Stimulated activated CD4-positive, alpha-beta T cell treated with anti-CD3 and anti-CD28 coated beads, TNF-alpha, amount 100 ng/mL, for 48 hours (primary cell): Measurements from ENCODE around the gene SPN.
"Not testable (repeated sequence)": the region's sequence is repeated elsewhere in the genome, so short reads cannot be mapped to it uniquely, and the experiment has no call there.

Experiments used
- DNase-seq, 3 donors: peaks; one replicate each; pipeline ENCODE4 v3.0.0-alpha.2; 2020; ENCODE audit warnings: low read depth in 3 of 3

SPN gene, protein sequence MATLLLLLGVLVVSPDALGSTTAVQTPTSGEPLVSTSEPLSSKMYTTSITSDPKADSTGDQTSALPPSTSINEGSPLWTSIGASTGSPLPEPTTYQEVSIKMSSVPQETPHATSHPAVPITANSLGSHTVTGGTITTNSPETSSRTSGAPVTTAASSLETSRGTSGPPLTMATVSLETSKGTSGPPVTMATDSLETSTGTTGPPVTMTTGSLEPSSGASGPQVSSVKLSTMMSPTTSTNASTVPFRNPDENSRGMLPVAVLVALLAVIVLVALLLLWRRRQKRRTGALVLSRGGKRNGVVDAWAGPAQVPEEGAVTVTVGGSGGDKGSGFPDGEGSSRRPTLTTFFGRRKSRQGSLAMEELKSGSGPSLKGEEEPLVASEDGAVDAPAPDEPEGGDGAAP

DNA sequence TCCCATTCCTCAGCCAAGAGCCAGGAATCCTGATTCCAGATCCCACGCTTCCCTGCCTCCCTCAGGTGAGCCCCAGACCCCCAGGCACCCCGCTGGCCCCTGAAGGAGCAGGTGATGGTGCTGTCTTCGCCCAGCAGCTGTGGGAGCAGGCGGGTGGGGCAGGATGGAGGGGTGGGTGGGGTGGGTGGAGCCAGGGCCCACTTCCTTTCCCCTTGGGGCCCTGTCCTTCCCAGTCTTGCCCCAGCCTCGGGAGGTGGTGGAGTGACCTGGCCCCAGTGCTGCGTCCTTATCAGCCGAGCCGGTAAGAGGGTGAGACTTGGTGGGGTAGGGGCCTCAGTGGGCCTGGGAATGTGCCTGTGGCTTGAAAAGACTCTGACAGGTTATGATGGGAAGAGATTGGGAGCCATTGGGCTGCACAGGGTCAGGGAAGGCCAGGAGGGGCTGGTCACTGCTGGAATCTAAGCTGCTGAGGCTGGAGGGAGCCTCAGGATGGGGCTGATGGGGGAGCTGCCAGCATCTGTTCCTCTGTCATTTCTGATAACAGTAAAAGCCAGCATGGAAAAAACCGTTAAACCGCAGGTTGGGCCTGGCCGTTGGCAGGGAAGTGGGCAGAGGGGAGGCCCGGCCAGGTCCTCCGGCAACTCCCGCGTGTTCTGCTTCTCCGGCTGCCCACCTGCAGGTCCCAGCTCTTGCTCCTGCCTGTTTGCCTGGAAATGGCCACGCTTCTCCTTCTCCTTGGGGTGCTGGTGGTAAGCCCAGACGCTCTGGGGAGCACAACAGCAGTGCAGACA lies at the start of gene SPN:
Gene SPN, plus strand, starts transcription at position 232 of the 791 bp plus-strand sequence. Its CDS starts 482 bp downstream, at position 714.
- peak in 2 of 3 donors; percentile 15 to 50 for DNase-seq

DNA sequence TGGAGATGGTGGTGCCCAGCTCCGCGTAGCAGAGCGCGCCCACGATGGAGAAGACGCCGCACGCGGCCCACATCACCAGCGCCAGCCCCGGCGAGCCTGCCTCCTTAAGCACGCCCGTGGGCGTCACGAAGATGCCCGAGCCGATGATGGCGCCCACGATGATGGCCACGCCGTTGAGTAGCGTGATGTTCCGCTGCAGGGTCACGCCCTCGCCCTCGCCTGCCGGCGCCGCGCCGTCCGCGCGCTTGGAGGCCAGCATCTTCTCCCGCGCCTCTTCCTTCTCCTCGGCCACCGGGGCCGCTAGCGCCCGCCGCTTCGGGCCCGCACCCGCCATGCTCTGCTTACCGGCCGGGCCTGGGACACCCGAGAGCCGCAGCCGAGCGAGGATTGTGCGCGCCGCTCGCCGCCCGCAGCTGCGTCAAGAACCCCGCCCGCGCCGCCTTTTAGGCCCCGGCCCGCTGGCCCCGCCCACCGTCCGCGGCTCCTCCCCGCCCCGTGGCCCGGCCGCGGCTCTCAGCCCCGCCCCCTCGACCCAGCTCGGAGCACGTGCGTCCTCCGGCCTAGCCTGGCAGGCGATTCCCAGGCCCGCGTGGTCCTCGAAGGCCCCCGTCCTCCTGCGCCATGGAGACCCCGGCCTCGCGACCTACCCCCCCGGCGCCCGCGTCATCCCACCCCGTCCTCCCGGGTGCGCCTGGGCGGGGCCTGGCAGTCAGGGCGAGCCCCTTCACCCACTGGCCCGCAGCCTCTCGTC lies 49.6 kb upstream of the SPN start:
- peak; percentile 87 to 93 (median 88) for DNase-seq

DNA sequence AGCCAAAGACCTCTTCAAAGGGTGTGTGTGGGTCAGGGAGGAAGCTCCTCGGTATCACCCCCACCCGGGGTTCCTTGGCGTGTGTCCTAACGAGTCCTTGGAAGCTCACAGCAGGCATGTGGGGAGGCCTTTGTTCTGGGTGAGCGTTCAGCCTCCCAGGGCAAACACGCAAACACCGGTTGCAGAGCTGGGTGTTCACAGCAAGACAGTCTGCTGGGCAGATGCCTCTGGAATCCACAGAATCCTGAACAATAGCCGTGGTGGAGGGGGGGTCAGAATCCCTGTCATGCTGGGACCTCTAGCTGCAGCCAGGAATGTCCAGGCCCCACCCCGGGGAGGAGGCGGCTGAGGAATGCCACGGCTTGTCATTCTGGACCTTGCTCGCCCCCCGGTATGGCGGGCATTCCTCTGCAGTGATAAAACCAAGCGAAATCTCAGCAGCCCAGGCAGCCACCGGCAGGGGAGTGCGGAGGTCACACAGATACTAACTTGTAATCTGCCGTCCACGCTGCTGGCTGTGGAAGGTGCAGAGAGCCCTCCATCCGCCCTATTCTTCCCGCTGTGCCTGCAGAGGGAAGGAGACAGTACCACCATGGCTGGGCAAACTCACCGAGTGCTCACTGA lies 48.2 kb upstream of the SPN start:
- not testable (repeated sequence) for DNase-seq

DNA sequence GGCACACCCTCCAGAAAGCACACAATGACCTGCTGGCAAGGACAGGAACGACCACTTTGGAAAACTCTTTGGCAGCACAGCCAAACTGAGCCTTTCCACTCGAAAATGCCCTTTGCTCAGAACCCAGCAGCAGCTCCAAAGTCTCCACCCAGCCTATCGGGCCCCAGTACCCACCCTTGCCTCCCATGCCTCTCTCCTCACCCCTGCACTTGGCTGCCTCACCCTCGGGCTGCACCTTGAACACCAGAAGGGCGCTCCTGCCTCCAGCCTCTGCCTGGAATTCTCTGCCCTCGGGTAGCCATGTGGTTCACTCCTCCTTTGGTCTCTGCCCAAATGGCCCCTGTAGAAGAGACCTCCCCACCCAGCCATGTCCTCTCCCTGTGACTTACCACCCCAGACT lies 46.9 kb upstream of the SPN start:
- DNase-seq: not testable (repeated sequence)

DNA sequence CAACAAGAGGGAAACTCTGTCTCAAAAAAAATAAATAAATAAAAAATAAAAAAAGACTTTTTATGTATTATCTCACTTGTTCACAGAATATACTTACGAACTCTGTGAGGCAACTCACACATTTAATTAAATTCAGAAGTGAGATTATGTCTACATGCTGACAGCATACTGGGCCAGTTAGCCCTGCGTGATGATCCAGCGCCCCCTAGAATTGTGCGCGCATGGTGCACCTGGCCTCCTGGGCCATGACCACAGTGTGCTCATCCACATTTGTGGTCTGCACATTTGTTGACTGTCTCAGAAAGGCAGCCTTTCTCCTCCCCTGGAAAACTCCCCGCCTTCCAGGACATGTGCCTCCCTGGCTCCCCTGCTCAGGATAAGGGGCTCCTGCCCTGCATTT lies 42.5 kb upstream of the SPN start:
- peak in 1 of 3 donors; percentile 34 for DNase-seq

DNA sequence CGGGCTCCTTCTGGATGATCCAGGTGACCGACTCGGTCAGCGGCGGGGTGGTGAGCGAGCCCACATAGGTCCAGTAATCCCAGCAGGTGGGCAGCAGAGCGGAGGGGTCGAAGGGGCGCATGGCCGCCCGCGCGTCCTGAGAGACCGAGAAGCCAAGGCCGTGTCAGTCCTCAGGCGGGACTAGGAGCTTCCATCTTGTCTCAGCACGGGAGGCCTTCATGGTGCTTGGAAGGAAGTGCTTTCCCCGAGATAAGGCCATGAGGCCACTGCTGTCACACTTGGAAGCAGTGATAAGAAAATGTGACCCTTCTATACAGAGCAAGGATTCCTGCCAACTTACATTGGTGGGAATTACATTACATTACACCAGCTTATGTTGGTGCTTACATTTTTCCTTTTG lies 40.3 kb upstream of the SPN start:
- DNase-seq: not testable (repeated sequence)

DNA sequence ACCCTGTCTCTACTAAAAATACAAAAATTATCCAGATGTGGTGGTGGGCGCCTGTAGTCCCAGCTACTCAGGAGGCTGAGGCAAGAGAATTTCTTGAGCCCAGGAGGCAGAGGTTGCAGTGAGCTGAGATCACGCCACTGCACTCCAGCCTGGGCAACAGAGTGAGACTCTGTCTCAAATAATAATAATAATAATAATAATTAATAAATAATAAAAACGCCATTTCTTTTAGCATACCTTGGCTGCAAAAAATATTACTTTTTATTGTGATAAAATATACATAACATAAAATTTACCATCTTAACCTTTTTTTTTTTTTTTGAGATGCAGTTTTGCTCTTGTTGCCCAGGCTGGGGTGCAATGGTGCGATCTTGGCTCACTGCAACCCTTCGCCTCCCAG lies 39.8 kb upstream of the SPN start:
- DNase-seq: not testable (repeated sequence)

DNA sequence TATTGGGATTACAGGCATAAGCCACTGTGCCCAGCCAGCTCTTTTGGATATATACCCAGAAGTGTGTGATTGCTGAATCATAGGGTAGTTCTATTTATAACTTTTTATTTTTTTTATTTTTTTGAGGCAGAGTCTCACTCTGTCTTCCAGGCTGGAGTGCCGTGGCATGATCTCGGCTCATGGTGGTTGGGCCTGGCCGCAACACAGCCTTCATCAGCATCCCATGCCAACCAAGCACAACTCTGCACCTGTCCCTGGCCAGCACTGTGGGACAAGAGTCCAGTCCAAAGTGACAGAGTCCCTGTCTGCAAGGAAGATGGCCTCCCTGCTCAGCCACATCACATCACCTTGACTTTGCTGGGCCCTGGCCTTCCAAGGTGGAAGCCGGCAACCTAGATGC lies 37.9 kb upstream of the SPN start:
- not testable (repeated sequence) for DNase-seq

DNA sequence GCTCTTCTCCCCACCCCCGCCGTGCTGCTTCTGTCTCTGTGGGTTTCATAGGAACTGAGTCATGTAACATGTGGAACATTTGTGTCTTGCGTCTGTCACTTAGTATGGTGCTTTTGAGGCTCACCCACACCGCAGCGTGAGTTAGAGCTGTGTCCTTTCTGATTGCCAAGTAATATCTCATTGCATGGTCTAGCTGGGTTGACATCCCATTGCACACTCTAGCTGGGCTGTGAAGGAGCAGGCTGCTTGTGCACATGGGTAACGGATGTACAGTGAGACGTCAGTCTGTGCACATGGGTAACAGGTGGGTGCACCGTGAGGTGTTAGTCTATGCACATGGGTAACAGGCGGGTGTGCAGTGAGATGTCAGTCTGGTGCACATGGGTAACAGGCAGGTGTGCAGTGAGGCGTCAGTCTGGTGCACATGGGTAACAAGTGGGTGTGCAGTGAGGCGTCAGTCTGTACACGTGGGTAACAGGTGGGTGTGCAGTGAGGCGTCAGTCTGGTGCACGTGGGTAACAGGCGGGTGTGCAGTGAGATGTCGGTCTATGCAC lies 36.2 kb upstream of the SPN start:
- peak in 2 of 3 donors; percentile 30 to 71 for DNase-seq

DNA sequence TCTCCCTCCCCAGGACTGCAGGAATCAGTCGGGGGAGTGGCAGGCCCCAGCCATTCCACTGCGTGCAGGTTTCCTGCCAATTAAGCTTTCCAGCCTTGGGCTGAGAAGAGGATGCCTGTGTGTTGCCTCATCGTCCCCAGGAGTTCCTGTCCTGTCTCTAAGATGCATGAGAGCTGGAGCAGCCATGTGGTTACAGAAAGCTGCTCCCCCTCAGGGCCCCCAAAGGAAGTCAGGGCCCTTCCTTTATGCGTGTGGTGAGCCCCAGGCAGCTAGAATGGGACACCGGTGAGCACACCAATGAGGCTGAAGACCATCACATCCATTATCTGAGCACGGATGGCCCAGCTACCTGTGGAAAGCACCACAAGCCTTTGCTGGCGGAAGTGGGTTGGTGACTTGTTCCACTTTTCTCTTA lies 35.4 kb upstream of the SPN start:
- DNase-seq: not testable (repeated sequence)

DNA sequence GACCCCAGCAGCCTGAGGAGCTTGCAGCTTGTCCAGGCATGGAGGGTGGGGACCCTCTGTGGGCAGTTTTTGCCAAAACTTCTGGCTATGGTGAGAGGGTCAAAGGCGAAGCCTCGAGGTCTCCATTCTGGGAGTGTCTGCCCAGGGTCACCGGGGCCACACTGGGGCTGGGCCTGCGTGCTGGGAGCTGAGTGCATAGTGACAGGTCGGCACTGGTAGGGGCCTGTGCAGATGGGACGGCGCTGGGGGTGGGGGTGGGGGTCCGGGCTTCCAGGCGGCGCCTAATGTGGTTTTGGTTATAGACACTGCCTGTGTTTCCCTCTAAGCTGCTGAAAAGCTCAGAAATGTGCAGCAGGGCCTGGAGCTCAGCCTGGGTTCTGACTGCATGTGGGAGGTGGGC lies 34.3 kb upstream of the SPN start:
- not testable (repeated sequence) for DNase-seq

DNA sequence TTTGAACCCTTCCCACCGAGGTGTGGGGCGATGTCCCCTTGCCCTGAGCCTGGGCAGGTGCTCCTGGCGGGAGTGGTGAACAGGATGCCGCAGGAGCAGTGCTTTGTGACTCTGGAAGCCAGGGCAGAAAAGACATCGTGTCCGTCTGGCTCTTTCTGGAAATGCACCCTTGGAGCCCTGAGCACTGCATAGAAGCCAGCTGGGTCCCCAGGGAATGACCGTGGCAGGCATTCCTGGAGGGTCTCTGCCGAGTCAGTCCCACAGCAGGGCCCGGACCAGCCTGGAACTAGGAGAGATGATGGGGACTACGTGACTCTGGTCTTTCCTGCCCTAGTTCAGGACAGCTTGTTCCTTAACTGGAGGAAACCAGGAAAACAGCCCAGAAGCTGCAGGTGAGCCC lies 33.7 kb upstream of the SPN start:
- DNase-seq: not testable (repeated sequence)

DNA sequence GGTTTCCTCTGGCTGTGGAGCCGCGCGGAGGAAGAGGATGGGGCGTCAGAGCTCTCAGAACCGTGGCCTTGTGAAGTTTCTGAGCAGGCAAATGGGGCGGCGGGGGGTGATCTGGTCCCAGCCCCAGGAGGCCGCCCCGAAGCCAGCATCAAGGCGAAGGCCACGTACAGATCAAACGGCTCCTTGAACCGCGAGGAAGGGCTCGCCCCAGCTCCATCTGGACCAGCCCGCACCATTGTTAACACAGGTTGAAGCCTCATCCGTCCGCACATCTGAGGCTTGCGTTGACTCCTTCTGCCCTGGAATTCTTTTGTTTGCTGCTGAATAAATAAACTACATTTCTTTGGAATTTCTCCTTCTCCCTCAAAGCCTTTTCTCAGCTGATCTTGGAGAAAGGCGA lies 31.4 kb upstream of the SPN start:
- not testable (repeated sequence) for DNase-seq

DNA sequence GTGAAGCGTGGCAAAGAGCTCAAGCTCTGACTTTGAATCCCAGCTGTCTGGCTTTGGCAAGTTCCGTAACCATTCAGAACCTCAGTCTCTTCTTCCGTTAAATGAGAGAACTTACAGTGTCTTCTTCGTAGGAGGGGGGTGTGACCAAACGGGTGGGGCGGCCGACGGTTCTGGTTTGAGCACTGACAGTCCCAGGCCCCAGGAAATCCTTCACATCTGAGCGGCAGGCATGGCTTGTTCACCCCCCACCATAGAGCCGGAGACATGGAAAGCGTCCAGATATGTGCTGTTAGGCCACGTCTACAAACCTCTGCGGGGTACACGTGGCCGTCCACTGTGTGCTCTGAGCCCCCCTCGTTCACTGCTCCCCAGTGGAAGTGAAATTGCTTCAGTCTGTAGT lies 27.1 kb upstream of the SPN start:
- not testable (repeated sequence) for DNase-seq

DNA sequence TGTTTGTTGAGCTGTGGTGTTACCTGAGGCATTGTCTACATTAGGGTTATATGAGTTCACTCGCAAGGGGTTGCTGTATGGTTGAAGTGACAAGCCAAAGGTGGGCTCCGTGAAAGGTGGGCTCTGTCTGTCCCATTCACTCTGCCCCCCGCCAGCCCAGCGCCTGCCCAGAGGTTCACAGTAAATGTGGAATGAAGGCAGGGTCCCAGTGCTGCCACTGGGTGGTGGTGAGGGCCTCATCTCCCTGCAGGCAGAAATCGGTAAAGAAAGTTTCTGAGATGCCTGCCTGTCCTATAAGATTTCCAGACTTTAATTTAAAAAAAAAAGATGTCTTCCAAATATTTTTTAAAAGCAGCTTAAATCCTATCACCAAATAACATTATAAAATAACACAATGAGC lies 26.7 kb upstream of the SPN start:
- not testable (repeated sequence) for DNase-seq

DNA sequence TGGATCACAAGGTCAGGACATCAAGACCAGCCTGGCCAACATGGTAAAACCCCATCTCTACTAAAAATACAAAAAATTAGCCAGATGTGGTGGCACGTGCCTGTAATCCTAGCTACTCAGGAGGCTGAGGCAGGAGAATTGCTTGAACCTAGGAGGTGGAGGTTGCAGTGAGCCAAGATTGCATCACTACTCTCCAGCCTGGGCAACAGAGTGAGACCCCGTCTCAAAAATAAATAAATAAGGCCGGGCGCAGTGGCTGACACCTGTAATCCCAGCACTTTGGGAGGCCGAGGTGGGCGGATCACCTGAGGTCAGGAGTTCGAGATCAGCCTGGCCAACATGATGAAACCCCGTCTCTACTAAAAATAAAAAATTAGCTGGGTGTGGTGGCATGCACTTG lies 24.3 kb upstream of the SPN start:
- not testable (repeated sequence) for DNase-seq

DNA sequence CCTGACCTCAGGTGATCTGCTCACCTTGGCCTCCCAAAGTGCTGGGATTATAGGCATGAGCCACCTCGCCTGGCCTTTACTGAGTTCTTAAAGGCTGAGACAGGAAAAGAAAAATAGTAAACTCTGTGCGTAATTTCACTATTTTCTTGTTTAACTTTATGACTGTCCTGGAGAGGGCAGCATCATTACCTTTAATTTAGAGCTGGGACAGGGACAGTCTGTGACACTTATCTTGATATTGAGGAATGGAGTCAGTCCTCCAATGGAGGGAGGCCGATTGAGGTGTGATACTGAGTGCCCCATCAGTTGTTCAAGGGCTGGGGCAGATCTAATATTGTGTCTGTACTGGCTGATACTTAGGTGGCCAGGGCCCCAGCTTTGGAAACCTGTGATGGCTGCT lies 21.5 kb upstream of the SPN start:
- DNase-seq: no peak

DNA sequence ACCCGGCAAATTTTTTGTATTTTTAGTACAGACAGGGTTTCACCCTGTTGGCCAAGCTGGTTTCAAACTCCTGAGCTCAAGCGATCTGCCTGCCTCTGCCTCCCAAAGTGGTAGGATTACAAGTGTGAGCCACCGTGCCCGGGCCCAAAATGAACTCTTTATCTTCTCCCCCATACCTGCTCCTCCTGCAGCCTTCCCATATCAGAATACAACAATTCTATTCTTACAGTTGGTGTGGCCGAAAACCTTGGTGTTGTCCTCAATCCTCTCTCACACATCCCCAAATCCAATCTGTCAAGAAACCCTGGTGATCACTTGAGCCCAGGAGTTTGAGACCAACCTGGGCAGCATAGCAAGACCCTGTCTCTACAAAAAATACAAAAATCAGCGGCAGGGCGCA lies 19.5 kb upstream of the SPN start:
- no peak for DNase-seq

DNA sequence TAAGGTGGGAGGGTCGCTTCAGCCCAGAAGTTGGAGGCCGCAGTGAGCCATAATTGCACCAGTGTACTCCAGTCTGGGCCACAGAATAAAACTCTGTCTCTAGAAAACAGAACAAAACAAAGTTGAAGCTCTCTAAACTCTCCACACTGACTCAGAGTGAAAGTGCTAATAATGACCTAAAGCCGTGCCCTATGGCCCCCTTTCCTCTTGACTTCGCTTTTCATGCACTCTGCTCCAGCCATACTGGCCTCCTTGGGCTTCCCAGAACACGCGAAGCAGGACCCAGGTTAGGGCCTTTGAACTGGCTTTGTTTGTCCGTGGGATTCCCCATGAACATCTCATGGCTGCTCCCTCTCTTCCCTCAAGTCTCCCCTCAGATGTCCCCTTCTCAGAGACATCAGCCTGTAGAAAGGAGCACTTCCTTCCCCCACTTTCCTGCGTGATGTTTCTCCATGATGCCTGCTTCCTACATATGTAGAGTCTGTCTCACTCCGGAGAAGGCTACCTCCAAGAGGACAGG lies 18.6 kb upstream of the SPN start:
- DNase-seq: no peak

DNA sequence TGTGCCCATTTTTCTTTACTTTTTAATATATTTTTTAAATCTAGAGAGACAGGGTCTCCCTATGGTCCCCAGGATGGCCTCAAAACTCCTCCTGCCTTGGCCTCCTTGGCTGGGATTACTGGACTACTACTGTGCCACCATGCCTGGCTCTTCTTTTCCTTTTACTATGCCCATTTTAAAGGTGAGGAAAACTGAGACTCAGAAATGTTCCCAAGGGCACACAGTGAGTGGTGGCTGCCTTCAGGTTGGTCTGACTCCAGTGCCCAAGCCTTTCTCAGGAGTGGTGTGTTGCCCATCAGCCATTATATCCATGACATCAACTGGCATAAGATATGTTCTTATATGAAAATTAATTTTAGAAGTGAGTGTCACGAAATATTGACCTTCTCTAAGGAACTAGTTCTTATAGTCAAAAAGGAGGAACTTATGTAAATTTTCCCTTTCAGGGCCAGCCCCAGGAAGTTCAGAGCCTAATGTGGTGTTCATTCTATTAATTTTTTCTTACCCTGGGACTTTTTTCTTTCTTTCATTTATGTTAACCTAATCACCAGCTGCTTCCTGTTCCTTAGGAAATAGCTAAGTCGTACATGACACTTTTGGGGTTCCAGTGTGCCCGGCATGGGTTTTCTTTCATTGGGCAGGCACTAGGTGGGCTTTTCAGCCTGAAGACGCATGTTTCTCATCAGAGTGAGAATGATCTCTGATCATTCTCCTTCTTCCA lies 17.9 kb upstream of the SPN start:
- no peak for DNase-seq
